GM19193 (cell line): ENCODE measurements around the gene MAB21L4.

ENCODE experiments used
- POLR2A ChIP-seq: IDR thresholded peaks from 4 replicates; pipeline ENCODE4 v1.6.1; 2011; ENCODE audit not compliant: insufficient read depth, insufficient read length; ENCODE audit errors: extremely low read depth

MAB21L4 gene

GRCh38 chr2:240886678-240887609, 9.0 kb downstream of the MAB21L4 start:
- TF ChIP-seq POLR2A: no peak

- no peak for TF ChIP-seq POLR2A
Measured at GRCh38 chr2:240886023-240886565, 9.9 kb downstream of the MAB21L4 start.

GRCh38 chr2:240885566-240885965, 10.4 kb downstream of the MAB21L4 start:
- TF ChIP-seq POLR2A: no peak

GRCh38 chr2:240884745-240885144, 11.2 kb downstream of the MAB21L4 start:
- no peak for TF ChIP-seq POLR2A

- no peak for TF ChIP-seq POLR2A
Measured at GRCh38 chr2:240884221-240884620, 11.7 kb downstream of the MAB21L4 start.

GRCh38 chr2:240881913-240882312, 14.0 kb downstream of the MAB21L4 start:
- TF ChIP-seq POLR2A: no peak

GRCh38 chr2:240879105-240879504, 16.9 kb downstream of the MAB21L4 start:
- TF ChIP-seq POLR2A: no peak

- no peak for TF ChIP-seq POLR2A
Measured at GRCh38 chr2:240878341-240878936, 17.5 kb downstream of the MAB21L4 start.

GRCh38 chr2:240877460-240878340, 18.3 kb downstream of the MAB21L4 start:
- no peak for TF ChIP-seq POLR2A

GRCh38 chr2:240876475-240877251, 19.3 kb downstream of the MAB21L4 start:
- TF ChIP-seq POLR2A: no peak

- TF ChIP-seq POLR2A: no peak
Measured at GRCh38 chr2:240876035-240876474, 19.9 kb downstream of the MAB21L4 start.

GRCh38 chr2:240875228-240876034, 20.5 kb downstream of the MAB21L4 start:
- no peak for TF ChIP-seq POLR2A

- no peak for TF ChIP-seq POLR2A
Measured at GRCh38 chr2:240874715-240875227, 21.2 kb downstream of the MAB21L4 start.
